SK-N-SH (cell line): ENCODE measurements around the gene TRO. TPM values are rescaled to one million over a fixed set of nuclear protein-coding genes. Genes with fewer than 3 reads are reported as not detected.

ENCODE experiments used
- CTCF ChIA-PET: fragments of 300-600, 350-600 bp; formaldehyde crosslinking; extraction: SDS; loops from one replicate; lab custom pipeline; 2021; lab: Yijun Ruan, JAX
- POLR2A ChIA-PET: fragments of 350-600 bp; sonication (Branson Sonifier 250); formaldehyde crosslinking; extraction: SDS; loops from one replicate; lab custom pipeline; 2020; ENCODE audit warnings: antibody characterized with exemption, inconsistent platforms; lab: Yijun Ruan, JAX
- DNase-seq: peaks from one replicate; pipeline ENCODE4 v3.0.0; 2012
- H2AFZ ChIP-seq: fragments of 200-600 bp; sonication (generic); 2 replicates; pipeline ENCODE4 v1.8.1; 2016; ENCODE audit warnings: antibody characterized with exemption, mild to moderate bottlenecking, low read depth
- H3F3A ChIP-seq: fragments of 200-600 bp; sonication (generic); replicated peaks from 2 replicates; pipeline ENCODE3; 2016; ENCODE audit warnings: antibody characterized with exemption, mild to moderate bottlenecking; ENCODE audit not compliant: insufficient read depth
- H3K27ac ChIP-seq, 2 experiments: fragments of 200-500 bp in 1 of 2; fragments of 200-600 bp in 1 of 2; sonication (Bioruptor generic) in 1 of 2; sonication (generic), shearing (Covaris generic) in 1 of 2; 2 replicates each; pipeline versions ENCODE4 v1.5.1 to v1.6.1; 2014 to 2016; ENCODE audit warnings: low read depth in 2 of 2, inconsistent platforms in 1 of 2, low read length in 1 of 2, mild to moderate bottlenecking in 1 of 2, mixed read lengths in 1 of 2
- H3K27me3 ChIP-seq: fragments of 200-600 bp; sonication (generic), shearing (Covaris generic); 2 replicates; pipeline ENCODE4 v1.6.1; 2016; ENCODE audit warnings: mixed run types; ENCODE audit not compliant: insufficient read depth
- H3K36me3 ChIP-seq, 2 experiments: fragments of 200-500 bp in 1 of 2; fragments of 200-600 bp in 1 of 2; sonication (Bioruptor generic) in 1 of 2; sonication (generic) in 1 of 2; replicated peaks in 1 of 2; 2 replicates each; pipeline versions ENCODE3 to v1.5.1; 2014 to 2016; ENCODE audit warnings: low read length in 1 of 2, mild to moderate bottlenecking in 1 of 2; ENCODE audit not compliant: insufficient read depth in 2 of 2, control insufficient read depth in 1 of 2
- H3K4me1 ChIP-seq, 2 experiments: fragments of 200-500 bp in 1 of 2; fragments of 200-600 bp in 1 of 2; sonication (Bioruptor generic) in 1 of 2; sonication (generic), shearing (Covaris generic) in 1 of 2; 2 replicates each; pipeline versions ENCODE4 v1.5.1 to v1.6.1; 2014 to 2016; ENCODE audit warnings: low read depth in 1 of 2, low read length in 1 of 2, mixed run types in 1 of 2; ENCODE audit not compliant: insufficient read depth in 2 of 2, control insufficient read depth in 1 of 2
- H3K4me2 ChIP-seq: fragments of 200-600 bp; sonication (generic), shearing (Covaris generic); 2 replicates; pipeline ENCODE4 v1.6.1; 2017; ENCODE audit warnings: mixed run types
- H3K4me3 ChIP-seq, 2 experiments: fragments of 200-500 bp in 1 of 2; fragments of 200-600 bp in 1 of 2; sonication (Bioruptor generic) in 1 of 2; sonication (generic), shearing (Covaris generic) in 1 of 2; 2 replicates each; pipeline versions ENCODE4 v1.5.1 to v1.8.1; 2014 to 2016; ENCODE audit warnings: low read depth in 2 of 2, inconsistent platforms in 1 of 2, low read length in 1 of 2, mild to moderate bottlenecking in 1 of 2, mixed read lengths in 1 of 2, moderate library complexity in 1 of 2
- H3K79me2 ChIP-seq: fragments of 200-600 bp; sonication (generic); 2 replicates; pipeline ENCODE4 v1.8.1; 2017; ENCODE audit warnings: mild to moderate bottlenecking; ENCODE audit not compliant: insufficient read depth
- H3K9ac ChIP-seq: fragments of 200-600 bp; sonication (generic); 2 replicates; pipeline ENCODE4 v1.6.1; 2017; ENCODE audit warnings: mixed run types
- H3K9me2 ChIP-seq: fragments of 200-600 bp; sonication (generic); 2 replicates; pipeline ENCODE4 v1.6.1; 2017; ENCODE audit warnings: mixed run types
- H3K9me3 ChIP-seq: fragments of 200-600 bp; sonication (generic); 2 replicates; pipeline ENCODE4 v1.6.1; 2017; ENCODE audit warnings: mixed run types, mild to moderate bottlenecking, moderate library complexity
- H4K20me1 ChIP-seq: fragments of 200-600 bp; sonication (generic); 2 replicates; pipeline ENCODE4 v1.6.1; 2017; ENCODE audit warnings: mild to moderate bottlenecking, mixed run types; ENCODE audit not compliant: insufficient read depth
- CHD2 ChIP-seq: fragments of 150-350 bp; IDR thresholded peaks from 2 replicates; pipeline ENCODE4 v1.6.1; 2018; ENCODE audit warnings: low read length; ENCODE audit not compliant: partially characterized antibody
- EZH2phosphoT487 ChIP-seq: fragments of 200-600 bp; sonication (generic); IDR thresholded peaks from 2 replicates; pipeline ENCODE4 v1.6.1; 2017; ENCODE audit warnings: low read depth, mixed run types, mild to moderate bottlenecking, antibody characterized with exemption, moderate library complexity, borderline replicate concordance
- FOXJ3 ChIP-seq: sonication (generic); formaldehyde crosslinking; IDR thresholded peaks from 2 replicates; pipeline ENCODE4 v1.5.1; 2020; ENCODE audit warnings: mild to moderate bottlenecking, missing genetic modification reagents
- FOXM1 ChIP-seq: IDR thresholded peaks from 2 replicates; pipeline ENCODE4 v1.4.0; 2012; ENCODE audit warnings: low read depth, mild to moderate bottlenecking
- GATA2 ChIP-seq: sonication (generic); formaldehyde crosslinking; IDR thresholded peaks from 2 replicates; pipeline ENCODE4 v1.5.0; 2020; ENCODE audit warnings: mild to moderate bottlenecking, missing genetic modification reagents
- MEF2A ChIP-seq: IDR thresholded peaks from 2 replicates; pipeline ENCODE4 v1.4.0; 2012; ENCODE audit warnings: low read depth, borderline replicate concordance
- RAD21 ChIP-seq: IDR thresholded peaks from 2 replicates; pipeline ENCODE4 v1.6.1; 2012; ENCODE audit warnings: mild to moderate bottlenecking, low read length
- RCOR1 ChIP-seq: fragments of 150-350 bp; IDR thresholded peaks from 2 replicates; pipeline ENCODE4 v1.6.1; 2017; ENCODE audit warnings: antibody characterized with exemption, low read length
- REST ChIP-seq: IDR thresholded peaks from 2 replicates; pipeline ENCODE4 v1.6.1; 2012; ENCODE audit warnings: mild to moderate bottlenecking, low read depth, low read length, moderate library complexity
- RXRA ChIP-seq: IDR thresholded peaks from 2 replicates; pipeline ENCODE4 v1.4.0; 2012; ENCODE audit warnings: low read depth, mild to moderate bottlenecking, borderline replicate concordance
- TAF1 ChIP-seq: IDR thresholded peaks from 2 replicates; pipeline ENCODE4 v1.6.1; 2012; ENCODE audit warnings: low read depth, mild to moderate bottlenecking, low read length, moderate library complexity, borderline replicate concordance
- TCF12 ChIP-seq: IDR thresholded peaks from 2 replicates; pipeline ENCODE4 v1.4.0; 2012
- USF1 ChIP-seq: IDR thresholded peaks from 2 replicates; pipeline ENCODE4 v1.4.0; 2012; ENCODE audit warnings: low read depth, borderline replicate concordance
- WGBS: methylation state at CpG from one replicate; pipeline ENCODE4 v1.1.6; 2017; ENCODE audit warnings: low lambda C conversion rate; 5-methylcytosine and 5-hydroxymethylcytosine counted together
- polyA plus RNA-seq, 3 experiments: library from polyadenylated mRNA; depleted of rRNA; stranded (reverse); fragments of >200 nt; gene quantifications; 2 replicates each; pipeline ENCODE4 v1.2.3, GENCODE V29; 2012
- TF ChIP-seq, protein P1 (sequence below): fragments of 150-350 bp; IDR thresholded peaks from 2 replicates; pipeline ENCODE4 v1.6.1; 2017; ENCODE audit warnings: antibody characterized with exemption, low read length, low read depth, borderline replicate concordance
- TF ChIP-seq, protein P2 (sequence below): IDR thresholded peaks from 2 replicates; pipeline ENCODE4; 2012
- TF ChIP-seq, protein P3 (sequence below): fragments of 200-600 bp; sonication (generic); IDR thresholded peaks from 2 replicates; pipeline ENCODE4 v1.6.1; 2017; ENCODE audit warnings: antibody characterized with exemption, mild to moderate bottlenecking, moderate library complexity

Gene TRO
- polyA plus RNA-seq, 1 of the 3 experiments (the other 2 are of a cell fraction) = 59.1 TPM

GRCh38 chrX:54894159-54894558 is 26.5 kb upstream of the TRO start:
- TF ChIP-seq RXRA (no peak), CHD2 (no peak), REST (no peak), FOXJ3 (CRISPR knock-in tag) (no peak), FOXM1 (no peak), GATA2 (no peak), TCF12 (no peak), RAD21 (no peak), RCOR1 (no peak), USF1 (no peak), TAF1 (no peak), EZH2phosphoT487 (no peak), MEF2A (no peak)
- TF ChIP-seq, protein P1, sequence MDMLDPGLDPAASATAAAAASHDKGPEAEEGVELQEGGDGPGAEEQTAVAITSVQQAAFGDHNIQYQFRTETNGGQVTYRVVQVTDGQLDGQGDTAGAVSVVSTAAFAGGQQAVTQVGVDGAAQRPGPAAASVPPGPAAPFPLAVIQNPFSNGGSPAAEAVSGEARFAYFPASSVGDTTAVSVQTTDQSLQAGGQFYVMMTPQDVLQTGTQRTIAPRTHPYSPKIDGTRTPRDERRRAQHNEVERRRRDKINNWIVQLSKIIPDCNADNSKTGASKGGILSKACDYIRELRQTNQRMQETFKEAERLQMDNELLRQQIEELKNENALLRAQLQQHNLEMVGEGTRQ = no peak
- TF ChIP-seq, protein P2, sequence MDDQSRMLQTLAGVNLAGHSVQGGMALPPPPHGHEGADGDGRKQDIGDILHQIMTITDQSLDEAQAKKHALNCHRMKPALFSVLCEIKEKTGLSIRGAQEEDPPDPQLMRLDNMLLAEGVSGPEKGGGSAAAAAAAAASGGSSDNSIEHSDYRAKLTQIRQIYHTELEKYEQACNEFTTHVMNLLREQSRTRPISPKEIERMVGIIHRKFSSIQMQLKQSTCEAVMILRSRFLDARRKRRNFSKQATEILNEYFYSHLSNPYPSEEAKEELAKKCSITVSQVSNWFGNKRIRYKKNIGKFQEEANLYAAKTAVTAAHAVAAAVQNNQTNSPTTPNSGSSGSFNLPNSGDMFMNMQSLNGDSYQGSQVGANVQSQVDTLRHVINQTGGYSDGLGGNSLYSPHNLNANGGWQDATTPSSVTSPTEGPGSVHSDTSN = no peak
- TF ChIP-seq, protein P3, sequence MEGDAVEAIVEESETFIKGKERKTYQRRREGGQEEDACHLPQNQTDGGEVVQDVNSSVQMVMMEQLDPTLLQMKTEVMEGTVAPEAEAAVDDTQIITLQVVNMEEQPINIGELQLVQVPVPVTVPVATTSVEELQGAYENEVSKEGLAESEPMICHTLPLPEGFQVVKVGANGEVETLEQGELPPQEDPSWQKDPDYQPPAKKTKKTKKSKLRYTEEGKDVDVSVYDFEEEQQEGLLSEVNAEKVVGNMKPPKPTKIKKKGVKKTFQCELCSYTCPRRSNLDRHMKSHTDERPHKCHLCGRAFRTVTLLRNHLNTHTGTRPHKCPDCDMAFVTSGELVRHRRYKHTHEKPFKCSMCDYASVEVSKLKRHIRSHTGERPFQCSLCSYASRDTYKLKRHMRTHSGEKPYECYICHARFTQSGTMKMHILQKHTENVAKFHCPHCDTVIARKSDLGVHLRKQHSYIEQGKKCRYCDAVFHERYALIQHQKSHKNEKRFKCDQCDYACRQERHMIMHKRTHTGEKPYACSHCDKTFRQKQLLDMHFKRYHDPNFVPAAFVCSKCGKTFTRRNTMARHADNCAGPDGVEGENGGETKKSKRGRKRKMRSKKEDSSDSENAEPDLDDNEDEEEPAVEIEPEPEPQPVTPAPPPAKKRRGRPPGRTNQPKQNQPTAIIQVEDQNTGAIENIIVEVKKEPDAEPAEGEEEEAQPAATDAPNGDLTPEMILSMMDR = no peak
- TF ChIP-seq, all 33 proteins: peak for 0
- Histone ChIP-seq H3K27ac (no peak overlapping the region), H3K79me2 (no peaks in the 10 kb centered on the region), H3K4me2 (no peak overlapping the region), H3K9ac (no peak overlapping the region), H3K9me2 (no peaks in the 10 kb centered on the region), H2AFZ (no peak overlapping the region), H3F3A (no peaks in the 10 kb centered on the region), H4K20me1 (no peaks in the 10 kb centered on the region), H3K27me3 (no peaks in the 10 kb centered on the region), H3K36me3 (no peaks in the 10 kb centered on the region), H3K4me1 (no peaks in the 10 kb centered on the region), H3K9me3 (no peaks in the 10 kb centered on the region), H3K4me3 (no peak overlapping the region)
- no peak for DNase-seq
- ChIA-PET CTCF (no interaction called here), POLR2A (no interaction called here)
- no CpG with 5 or more reads among the region's 1 CpG for WGBS
